NCI-H1436 (cell line): Measurements from ENCODE around the gene NDUFS2.
"Not testable (repeated sequence)": the region's sequence is repeated elsewhere in the genome, so short reads cannot be mapped to it uniquely, and the experiment has no call there.

ENCODE experiments used
- DNase-seq: peaks from one replicate; lab custom pipeline; 2025; lab: John Stamatoyannopoulos, UW

NDUFS2 gene

GRCh38 chr1:161220002-161220401 lies 17.8 kb downstream of the NDUFS2 start:
- no peak for DNase-seq

GRCh38 chr1:161222175-161223019 lies 20.2 kb downstream of the NDUFS2 start:
- no peak for DNase-seq

GRCh38 chr1:161223805-161224694 lies 21.9 kb downstream of the NDUFS2 start:
- no peak for DNase-seq

GRCh38 chr1:161224695-161225087 lies 22.5 kb downstream of the NDUFS2 start:
- not testable (repeated sequence) for DNase-seq

GRCh38 chr1:161225178-161225533 lies 23.0 kb downstream of the NDUFS2 start:
- DNase-seq = no peak

- DNase-seq = peak; percentile 96
Measured at GRCh38 chr1:161225534-161226319, 23.6 kb downstream of the NDUFS2 start, which contains the start of gene TOMM40L. Gene TOMM40L, plus strand, starts transcription at chr1:161226060. Its CDS starts 430 bp downstream, at chr1:161226490.

GRCh38 chr1:161226320-161226711 lies 24.1 kb downstream of the NDUFS2 start:
- no peak for DNase-seq

- no peak for DNase-seq
Measured at GRCh38 chr1:161226759-161227158, 24.6 kb downstream of the NDUFS2 start.

GRCh38 chr1:161227196-161227871 lies 25.2 kb downstream of the NDUFS2 start:
- peak; percentile 72 for DNase-seq

- DNase-seq = no peak
Measured at GRCh38 chr1:161228032-161228431, 25.9 kb downstream of the NDUFS2 start.

GRCh38 chr1:161229896-161230295 lies 27.7 kb downstream of the NDUFS2 start:
- no peak for DNase-seq

- no peak for DNase-seq
Measured at GRCh38 chr1:161230762-161231161, 28.6 kb downstream of the NDUFS2 start.

- no peak for DNase-seq
Measured at GRCh38 chr1:161233102-161233501, 30.9 kb downstream of the NDUFS2 start.

- no peak for DNase-seq
Measured at GRCh38 chr1:161235957-161236775, 34.0 kb downstream of the NDUFS2 start.

GRCh38 chr1:161238039-161238473 lies 35.9 kb downstream of the NDUFS2 start, which contains the start of gene NR1I3:
Gene NR1I3, minus strand, starts transcription at chr1:161238203. Its CDS starts 1,638 bp downstream, at chr1:161236565.
- DNase-seq = no peak

GRCh38 chr1:161241682-161242081 lies 39.5 kb downstream of the NDUFS2 start:
- DNase-seq = no peak

- DNase-seq = no peak
Measured at GRCh38 chr1:161242313-161242712, 40.1 kb downstream of the NDUFS2 start.

GRCh38 chr1:161244888-161245287 lies 42.7 kb downstream of the NDUFS2 start:
- no peak for DNase-seq

- not testable (repeated sequence) for DNase-seq
Measured at GRCh38 chr1:161250100-161250499, 47.9 kb downstream of the NDUFS2 start.

- DNase-seq = no peak
Measured at GRCh38 chr1:161250829-161251228, 48.7 kb downstream of the NDUFS2 start.
